GM06990 (cell line): ENCODE results near the gene RHBDD1.
A peak's percentile ranks its signal among the peaks of the same experiment; 100 is the strongest.

ENCODE experiments used
- DNase-seq: peaks from one replicate; pipeline ENCODE4 v3.0.0-alpha.2; 2011; ENCODE audit not compliant: insufficient read length; ENCODE audit errors: extremely low read depth
- H3K27me3 ChIP-seq: replicated peaks from 2 replicates; pipeline ENCODE4 v1.6.0; 2011; ENCODE audit warnings: low read length; ENCODE audit not compliant: control insufficient read depth, insufficient read depth
- H3K36me3 ChIP-seq: 2 replicates; pipeline ENCODE4 v1.5.1; 2011; ENCODE audit warnings: low read length; ENCODE audit not compliant: control insufficient read depth, insufficient read depth
- H3K4me3 ChIP-seq: replicated peaks from 2 replicates; pipeline ENCODE4 v1.5.1; 2011; ENCODE audit warnings: low read depth, mild to moderate bottlenecking, control low read depth, low read length
- TF ChIP-seq, protein P1 (sequence below): IDR thresholded peaks from 2 replicates; pipeline ENCODE4 v1.5.1; 2011; ENCODE audit warnings: low read length, control low read depth, mild to moderate bottlenecking, inconsistent platforms; ENCODE audit not compliant: insufficient read depth, poor library complexity, severe bottlenecking

The RHBDD1 gene

DNA sequence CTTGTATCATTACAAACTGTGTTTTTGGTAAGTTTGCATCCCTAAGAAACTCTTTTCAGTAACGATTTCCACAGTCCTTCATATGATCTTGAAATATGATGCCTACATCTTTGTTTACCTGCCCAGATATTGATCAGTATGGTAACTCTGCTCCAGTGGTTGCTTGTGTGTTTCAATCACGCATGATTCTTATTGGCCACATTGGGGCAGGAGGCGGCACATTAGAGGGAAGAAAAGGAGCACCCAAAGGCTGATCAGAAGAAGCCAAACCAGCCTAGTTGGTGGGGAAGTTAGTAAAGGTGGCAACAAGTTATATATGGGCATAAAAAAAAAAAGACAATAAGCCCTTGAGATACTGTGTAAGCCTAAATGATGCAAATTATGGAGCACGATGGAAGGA, 158.9 kb downstream of the RHBDD1 start:
- H3K36me3 ChIP-seq: peaks cover 2% of the 10 kb centered on the region
- TF ChIP-seq, protein P1, sequence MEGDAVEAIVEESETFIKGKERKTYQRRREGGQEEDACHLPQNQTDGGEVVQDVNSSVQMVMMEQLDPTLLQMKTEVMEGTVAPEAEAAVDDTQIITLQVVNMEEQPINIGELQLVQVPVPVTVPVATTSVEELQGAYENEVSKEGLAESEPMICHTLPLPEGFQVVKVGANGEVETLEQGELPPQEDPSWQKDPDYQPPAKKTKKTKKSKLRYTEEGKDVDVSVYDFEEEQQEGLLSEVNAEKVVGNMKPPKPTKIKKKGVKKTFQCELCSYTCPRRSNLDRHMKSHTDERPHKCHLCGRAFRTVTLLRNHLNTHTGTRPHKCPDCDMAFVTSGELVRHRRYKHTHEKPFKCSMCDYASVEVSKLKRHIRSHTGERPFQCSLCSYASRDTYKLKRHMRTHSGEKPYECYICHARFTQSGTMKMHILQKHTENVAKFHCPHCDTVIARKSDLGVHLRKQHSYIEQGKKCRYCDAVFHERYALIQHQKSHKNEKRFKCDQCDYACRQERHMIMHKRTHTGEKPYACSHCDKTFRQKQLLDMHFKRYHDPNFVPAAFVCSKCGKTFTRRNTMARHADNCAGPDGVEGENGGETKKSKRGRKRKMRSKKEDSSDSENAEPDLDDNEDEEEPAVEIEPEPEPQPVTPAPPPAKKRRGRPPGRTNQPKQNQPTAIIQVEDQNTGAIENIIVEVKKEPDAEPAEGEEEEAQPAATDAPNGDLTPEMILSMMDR: peak; percentile 22
- no peak for DNase-seq
- no peak overlapping the region for H3K4me3 ChIP-seq
- no peaks in the 10 kb centered on the region for H3K27me3 ChIP-seq

DNA sequence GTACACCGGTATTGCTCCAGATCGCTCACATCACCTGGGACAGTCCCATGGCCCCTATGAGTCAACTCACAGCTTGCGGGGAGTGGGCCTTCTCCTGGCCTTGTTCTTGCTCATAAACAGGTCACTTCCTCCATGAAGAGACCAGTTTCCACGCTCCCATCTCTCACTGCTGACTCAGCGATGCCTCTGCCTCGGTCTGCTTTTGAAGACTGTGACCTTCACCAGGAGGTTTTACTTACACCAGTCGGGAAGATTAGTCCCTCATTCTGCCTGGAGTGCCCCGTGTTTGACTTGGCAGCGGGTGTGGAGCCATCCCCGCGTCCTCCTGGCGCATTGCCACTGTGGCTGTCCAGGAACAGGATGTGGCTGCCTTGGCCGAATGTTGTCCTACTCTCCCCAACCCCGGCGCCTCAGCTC, 159.8 kb downstream of the RHBDD1 start:
- DNase-seq: no peak
- Histone ChIP-seq H3K4me3 (no peak overlapping the region), H3K27me3 (no peaks in the 10 kb centered on the region)

DNA sequence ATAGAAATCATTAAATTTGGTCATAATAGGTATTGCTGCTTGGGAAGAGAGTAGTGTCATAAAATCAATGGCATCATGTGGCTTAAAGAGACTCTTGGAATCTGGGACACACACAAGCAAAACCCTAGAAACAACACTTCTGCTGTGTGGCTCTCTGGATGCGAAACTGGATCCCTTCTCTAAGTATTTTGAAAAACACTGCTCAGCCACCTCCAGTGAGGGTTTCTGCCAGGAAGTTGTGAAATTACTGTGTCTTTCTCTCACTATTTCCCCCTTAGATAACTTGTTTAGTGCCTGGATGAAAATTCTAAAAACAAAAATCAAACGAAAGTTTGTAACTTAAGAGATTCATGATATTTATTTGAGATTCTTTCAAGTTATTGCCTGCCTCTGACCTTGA, 163.8 kb downstream of the RHBDD1 start:
- TF ChIP-seq, protein P1: no peak
- no peaks in the 10 kb centered on the region for H3K27me3 ChIP-seq
- no peak for DNase-seq
- peaks cover 4% of the 10 kb centered on the region for H3K36me3 ChIP-seq
- H3K4me3 ChIP-seq: no peak overlapping the region

More for the DNA sequence above, 159.8 kb downstream of the RHBDD1 start:
- TF ChIP-seq, protein P1: no peak
- H3K36me3 ChIP-seq: peaks cover 2% of the 10 kb centered on the region

DNA sequence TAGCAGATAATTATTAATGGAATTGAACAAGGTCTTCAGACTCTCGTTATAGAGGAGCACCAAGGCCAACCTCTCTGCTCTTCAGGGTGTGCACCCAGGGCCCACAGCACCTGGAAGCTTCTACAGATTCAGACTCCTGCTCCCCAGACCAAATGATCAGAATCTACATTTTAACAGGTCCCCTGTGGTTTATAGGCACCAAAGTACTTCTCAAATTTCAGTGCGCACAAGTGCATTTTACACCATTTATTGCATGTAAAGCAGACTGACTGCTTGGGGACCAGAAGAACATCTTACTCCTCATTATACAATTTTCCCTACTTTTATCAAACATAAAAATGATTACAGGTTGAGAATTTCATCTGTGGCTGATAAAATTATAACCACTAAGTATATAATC, 164.3 kb downstream of the RHBDD1 start:
- Histone ChIP-seq H3K36me3 (peaks cover 4% of the 10 kb centered on the region), H3K4me3 (no peak overlapping the region), H3K27me3 (no peaks in the 10 kb centered on the region)
- DNase-seq: no peak
- TF ChIP-seq, protein P1: no peak

DNA sequence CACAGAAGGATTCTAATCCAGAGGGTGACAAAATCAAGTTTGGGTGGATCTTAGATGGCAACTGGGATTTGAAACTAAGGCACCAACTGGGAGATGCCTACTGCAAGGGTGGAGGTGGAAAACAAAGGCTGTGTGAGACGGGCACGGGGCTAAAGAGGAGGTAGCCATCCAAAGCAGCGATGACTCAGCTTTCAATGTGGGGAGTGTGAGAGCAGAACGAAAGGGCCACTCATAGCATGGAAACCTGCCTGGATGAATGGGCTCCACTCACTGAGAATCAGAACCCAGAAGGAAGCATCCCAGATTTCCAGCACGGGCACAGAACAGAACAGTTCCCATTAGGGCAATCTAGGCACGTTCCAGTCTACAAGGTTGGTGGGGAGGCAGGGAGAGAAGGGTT, 168.6 kb downstream of the RHBDD1 start:
- Histone ChIP-seq H3K27me3 (no peaks in the 10 kb centered on the region), H3K4me3 (no peak overlapping the region), H3K36me3 (peaks cover 2% of the 10 kb centered on the region)
- no peak for DNase-seq
- TF ChIP-seq, protein P1: no peak

DNA sequence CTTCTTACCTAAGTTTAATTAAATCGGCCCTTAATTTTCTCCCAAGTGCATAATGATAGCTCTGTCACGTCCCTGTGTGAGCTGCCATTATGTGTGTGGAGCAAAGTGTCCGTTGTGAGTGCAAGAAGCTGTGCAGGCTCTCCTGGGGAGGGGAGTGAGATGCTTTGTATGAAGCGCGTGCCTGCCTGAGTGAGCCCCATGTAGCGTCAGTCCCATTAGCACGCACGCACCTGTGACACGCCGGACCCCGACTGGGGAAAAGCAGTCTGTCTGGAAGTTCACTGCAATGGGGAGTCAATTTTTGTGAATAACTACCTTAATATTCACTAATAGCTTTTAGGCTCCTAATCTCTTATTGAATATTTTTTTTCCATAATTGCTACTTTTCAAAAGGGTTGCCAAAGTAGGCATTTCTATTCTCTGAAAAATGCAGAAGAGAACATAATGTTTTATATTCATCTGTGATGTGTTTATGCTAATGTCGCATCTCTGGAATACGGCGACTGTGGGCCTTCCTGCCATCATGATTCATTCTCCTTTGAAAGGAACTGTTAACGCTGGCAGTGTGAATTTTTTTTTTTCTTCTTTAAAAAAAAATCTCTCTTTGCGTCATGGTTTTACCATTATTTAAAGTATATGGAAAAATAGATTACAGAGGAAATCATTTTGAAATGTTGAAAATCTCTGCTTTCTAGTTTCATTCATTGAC, 170.5 kb downstream of the RHBDD1 start:
- no peak for DNase-seq
- TF ChIP-seq, protein P1: no peak
- Histone ChIP-seq H3K4me3 (no peak overlapping the region), H3K27me3 (no peaks in the 10 kb centered on the region), H3K36me3 (peaks cover 2% of the 10 kb centered on the region)
